ENCODE data around the gene SCAF8. TPM values are rescaled to one million over a fixed set of nuclear protein-coding genes. Genes with fewer than 3 reads are reported as not detected.
"Not testable (repeated sequence)": the region's sequence is repeated elsewhere in the genome, so short reads cannot be mapped to it uniquely, and the experiment has no call there.

The SCAF8 gene
- total RNA-seq, 1 donor from 2014 or later = 15.2 TPM

GRCh38 chr6:154696661-154697060 is 36.6 kb upstream of the SCAF8 start:
- no peak for TF ChIP-seq CTCF (conservative IDR thresholded peaks at IDR 0.05; ENCODE audit: low read depth, low read length)
- DNase-seq (ENCODE audit: low read depth) = no peak

GRCh38 chr6:154703124-154703523 is 30.1 kb upstream of the SCAF8 start:
- TF ChIP-seq CTCF (conservative IDR thresholded peaks at IDR 0.05; ENCODE audit: low read depth, low read length) = no peak
- H3K4me3 ChIP-seq (ENCODE audit: low read depth, low read length) = no peak overlapping the region
- DNase-seq (ENCODE audit: low read depth) = no peak

More at GRCh38 chr6:154696661-154697060, 36.6 kb upstream of the SCAF8 start:
- H3K4me3 ChIP-seq (ENCODE audit: low read depth, low read length) = no peak overlapping the region

- TF ChIP-seq CTCF (conservative IDR thresholded peaks at IDR 0.05; ENCODE audit: low read depth, low read length) = peak; percentile 9
- DNase-seq (ENCODE audit: low read depth) = no peak
- no peak overlapping the region for H3K4me3 ChIP-seq (ENCODE audit: low read depth, low read length)
Observed at GRCh38 chr6:154705471-154706113, 27.6 kb upstream of the SCAF8 start.

GRCh38 chr6:154706389-154706788 is 26.8 kb upstream of the SCAF8 start:
- H3K4me3 ChIP-seq (ENCODE audit: low read depth, low read length) = no peak overlapping the region
- no peak for TF ChIP-seq CTCF (conservative IDR thresholded peaks at IDR 0.05; ENCODE audit: low read depth, low read length)

GRCh38 chr6:154709621-154710020 is 23.6 kb upstream of the SCAF8 start:
- no peak overlapping the region for H3K4me3 ChIP-seq (ENCODE audit: low read depth, low read length)
- TF ChIP-seq CTCF (conservative IDR thresholded peaks at IDR 0.05; ENCODE audit: low read depth, low read length) = no peak
- no peak for DNase-seq (ENCODE audit: low read depth)

More at GRCh38 chr6:154706389-154706788, 26.8 kb upstream of the SCAF8 start:
- DNase-seq (ENCODE audit: low read depth) = no peak

GRCh38 chr6:154710689-154711088 is 22.5 kb upstream of the SCAF8 start:
- DNase-seq (ENCODE audit: low read depth) = no peak
- no peak for TF ChIP-seq CTCF (conservative IDR thresholded peaks at IDR 0.05; ENCODE audit: low read depth, low read length)

GRCh38 chr6:154715446-154715845 is 17.8 kb upstream of the SCAF8 start:
- H3K4me3 ChIP-seq (ENCODE audit: low read depth, low read length) = no peak overlapping the region
- no peak for DNase-seq (ENCODE audit: low read depth)
- TF ChIP-seq CTCF (conservative IDR thresholded peaks at IDR 0.05; ENCODE audit: low read depth, low read length) = no peak

More at GRCh38 chr6:154710689-154711088, 22.5 kb upstream of the SCAF8 start:
- H3K4me3 ChIP-seq (ENCODE audit: low read depth, low read length) = no peak overlapping the region

GRCh38 chr6:154716350-154716749 is 16.9 kb upstream of the SCAF8 start:
- not testable (repeated sequence) for H3K4me3 ChIP-seq (ENCODE audit: low read depth, low read length); DNase-seq (ENCODE audit: low read depth)
